Iris pigment epithelial cell (primary cell): Measurements from ENCODE around the gene IFITM10.

ENCODE experiments used
- DNase-seq: peaks from one replicate; pipeline ENCODE4 v3.0.0-alpha.2; 2011; ENCODE audit warnings: low read depth

Gene IFITM10

DNA sequence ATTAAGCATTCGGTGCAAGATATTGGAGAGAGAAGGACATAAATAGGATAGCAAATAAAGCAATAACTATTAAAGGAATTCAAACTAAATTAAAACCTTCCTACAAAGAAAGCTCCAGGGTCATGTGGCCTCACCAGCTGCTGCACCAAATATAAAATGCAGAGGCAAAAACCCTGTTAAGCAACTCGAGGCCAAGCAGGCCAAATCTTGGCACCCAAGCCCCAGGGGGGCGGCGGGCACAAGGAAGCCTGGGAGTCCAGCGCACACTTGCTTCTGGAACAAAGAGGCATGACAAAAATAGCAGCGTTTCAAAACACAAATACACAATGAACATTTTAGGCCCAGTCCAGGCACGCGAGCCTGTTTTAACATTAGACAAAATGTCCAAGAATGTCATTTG is 32.6 kb downstream of the IFITM10 start:
- no peak for DNase-seq

DNA sequence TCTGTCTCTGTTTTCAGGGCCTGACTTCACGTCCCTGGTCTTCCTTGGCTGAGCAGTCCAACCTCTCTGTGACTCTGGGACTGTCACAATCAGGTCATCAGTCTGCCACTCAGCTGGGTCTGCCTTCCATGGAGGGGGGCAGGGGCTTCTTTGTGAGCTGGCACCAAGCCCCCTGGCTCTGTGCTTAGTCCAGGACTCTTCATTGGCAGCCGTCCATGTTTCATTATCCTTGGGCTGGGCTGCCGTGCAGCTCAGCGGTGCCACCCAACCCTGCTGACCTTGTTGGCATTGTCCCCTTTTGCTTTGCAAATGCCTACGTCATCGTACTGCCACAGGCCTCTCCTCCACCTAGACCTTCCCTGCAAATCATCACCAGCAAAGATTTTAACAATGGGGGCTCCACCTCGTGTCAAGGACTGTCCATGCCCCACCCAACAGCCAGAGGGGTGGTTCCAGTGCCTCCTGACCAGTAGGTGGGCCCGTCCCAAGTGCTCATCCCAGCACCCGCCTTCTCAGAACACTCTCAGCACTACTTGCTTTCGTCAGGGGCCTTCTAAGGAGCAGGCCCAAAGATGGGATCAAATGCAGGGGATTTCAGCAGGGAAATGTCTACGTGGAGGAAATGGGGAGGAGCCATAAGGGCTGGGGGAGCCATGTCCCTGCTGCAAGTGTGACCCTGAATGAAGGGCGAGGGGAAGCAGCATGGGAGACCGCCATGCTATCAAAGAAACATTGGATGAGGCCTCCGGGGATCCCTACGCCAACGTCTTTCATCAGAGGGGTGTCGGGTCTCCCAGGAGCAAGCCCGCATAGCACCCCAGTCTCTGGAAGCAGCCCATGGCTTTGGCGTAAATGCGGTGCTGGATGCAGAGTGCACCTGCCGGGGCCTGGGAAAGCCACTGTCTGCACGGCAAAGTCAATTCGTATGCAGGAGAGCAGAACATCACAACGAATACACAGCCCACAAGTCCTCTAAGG is 35.2 kb downstream of the IFITM10 start:
- no peak for DNase-seq

DNA sequence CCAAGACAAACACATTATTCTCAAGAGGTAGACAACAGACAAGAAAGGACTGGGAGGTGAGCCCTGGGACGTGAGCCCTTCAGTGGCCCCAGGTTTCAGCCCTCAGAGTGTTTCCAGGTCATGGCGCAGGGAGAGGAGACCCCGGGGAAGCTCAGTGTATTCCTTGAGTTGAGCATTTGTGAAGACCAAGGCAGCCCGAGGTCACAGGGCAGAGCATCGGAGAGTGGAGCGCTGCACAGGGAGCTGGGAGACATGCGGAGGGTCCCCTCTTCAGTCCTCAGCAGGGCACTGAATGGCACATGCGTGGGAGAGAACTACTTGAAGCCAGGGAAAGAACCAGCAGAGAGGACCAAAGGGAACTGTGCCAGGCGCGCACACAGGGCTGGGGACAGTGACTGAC is 41.7 kb downstream of the IFITM10 start:
- DNase-seq = no peak

DNA sequence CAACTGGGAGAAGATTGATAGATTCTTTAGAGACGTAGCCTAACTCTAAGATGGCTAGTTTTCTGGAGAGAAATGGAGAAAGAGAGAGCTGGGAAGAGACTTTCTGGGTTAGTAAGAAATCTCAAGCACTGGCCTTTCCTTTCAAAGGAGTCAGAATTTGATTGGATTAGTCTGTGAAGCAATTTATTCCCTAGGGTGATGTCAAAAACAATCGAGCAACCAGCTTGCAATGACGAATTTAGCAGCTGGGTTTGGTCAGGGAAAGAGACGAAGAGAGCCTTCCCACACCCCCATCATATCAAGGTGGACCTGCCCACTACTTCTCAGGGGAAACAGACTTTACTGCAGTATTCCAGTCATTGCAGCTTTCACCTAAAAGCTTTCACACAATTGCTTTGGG is 42.6 kb downstream of the IFITM10 start:
- DNase-seq = no peak

DNA sequence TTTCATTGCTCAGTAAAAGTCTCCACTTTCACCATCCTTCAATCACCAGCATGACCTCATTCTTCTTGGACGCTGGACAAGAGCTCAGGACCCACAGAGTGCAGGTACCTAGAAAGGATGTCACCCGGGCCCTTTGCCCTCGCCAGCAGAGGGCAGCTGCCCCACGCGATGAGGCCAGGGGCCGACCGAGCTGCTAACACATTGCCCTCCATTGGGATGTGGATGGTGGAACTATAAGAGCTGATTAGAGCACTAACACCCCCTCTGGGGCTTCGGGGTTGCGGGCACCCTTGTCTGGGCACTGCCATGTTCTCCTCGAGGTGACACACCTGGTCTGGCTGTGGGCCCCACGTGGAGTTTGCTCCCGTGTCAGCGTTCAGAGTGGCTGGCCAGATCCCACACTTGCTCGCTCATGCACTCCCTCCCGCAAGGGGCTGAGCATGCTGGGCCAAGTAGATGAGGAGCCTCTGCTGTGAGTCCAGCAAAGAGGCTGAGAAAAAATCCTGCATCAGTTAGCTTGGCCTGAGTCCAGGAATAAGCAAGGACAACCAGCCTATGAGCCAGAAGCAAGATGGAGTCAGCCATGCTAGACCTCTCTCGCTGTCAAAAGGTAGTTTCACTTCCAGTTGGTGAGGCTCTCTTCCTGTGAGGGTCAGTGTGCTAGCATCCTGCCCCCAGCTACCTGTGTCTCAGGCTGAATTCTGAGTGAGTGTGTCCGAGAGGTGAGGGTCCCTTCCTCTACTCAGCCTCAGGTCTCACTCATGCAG is 43.6 kb downstream of the IFITM10 start:
- no peak for DNase-seq

DNA sequence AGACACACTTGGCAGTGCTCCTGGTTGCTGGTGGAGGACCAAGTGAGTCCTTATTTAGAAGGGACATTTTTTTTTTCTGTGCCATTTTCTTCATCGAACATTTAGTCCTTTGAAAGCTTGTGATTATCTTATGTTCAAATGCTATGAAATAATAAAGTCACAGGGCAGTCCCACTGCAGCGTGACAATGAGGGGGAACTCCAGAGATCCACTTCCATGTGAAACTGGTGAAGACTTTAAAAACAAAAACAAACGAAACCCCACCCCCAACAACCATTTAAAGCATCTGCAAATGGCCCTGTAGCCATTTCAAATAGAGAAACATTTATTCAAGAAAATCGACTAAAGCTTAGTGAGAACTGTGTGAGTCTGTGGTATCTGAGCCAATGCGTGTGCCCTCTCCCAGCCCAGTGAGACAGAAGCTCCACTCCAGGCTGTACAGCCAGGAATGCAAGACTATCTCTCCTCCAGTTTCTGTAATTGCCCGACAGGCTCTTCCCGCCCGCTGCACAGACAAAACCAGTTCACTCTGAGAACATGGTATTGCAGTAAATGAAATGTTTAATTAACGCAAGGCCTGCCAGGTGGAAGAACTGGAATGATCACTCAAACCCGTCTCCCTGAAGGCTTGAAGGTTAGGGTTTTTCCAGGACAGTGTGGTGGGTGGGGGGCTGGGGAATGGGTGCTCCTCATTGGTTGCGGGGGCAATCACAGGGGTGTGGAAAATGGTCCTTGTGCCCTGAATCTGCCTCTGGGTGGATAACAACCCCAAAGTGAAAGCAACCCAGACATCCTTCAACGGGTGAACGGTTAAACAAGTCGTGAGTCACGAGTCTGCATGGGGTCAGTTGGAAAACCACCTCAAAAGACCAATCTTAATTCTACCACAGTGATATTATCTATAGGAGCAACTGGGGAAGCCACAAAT is 45.0 kb downstream of the IFITM10 start:
- peak; percentile 20 for DNase-seq

DNA sequence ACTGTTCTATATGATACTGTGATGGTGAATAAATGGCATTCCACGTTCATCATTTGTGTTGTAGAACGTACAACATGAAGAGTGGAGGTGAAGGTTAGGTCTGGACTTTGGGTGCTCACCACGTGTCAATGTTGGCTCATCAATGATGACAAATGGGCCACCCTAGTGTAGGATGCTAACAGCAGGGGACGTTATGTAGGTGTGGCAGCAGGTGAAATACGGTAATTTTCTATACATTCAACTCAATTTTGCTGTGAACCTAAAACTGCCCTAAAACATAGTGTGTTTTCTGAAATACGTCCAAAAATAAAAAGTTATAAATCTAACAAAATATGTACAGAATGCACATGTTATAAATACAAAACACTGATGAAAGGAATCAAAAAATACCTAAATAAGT is 47.2 kb downstream of the IFITM10 start:
- DNase-seq = no peak

DNA sequence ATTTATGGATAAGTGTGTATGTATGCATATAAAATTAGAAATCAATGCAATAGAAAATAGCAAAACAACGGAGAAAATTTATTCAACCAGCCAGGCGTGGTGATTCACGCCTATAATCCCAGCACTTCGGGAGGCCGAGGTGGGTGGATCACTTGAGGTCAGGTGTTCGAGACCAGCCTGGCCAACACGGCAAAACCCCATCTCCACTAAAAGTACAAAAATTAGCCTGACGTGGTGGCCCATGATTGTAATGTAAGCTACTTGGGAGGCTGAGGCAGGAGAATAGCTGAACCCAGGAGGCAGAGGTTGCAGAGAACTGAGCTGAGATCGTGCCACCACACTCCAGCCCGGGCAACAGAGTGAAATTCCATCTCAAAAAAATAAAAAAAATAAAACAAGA is 47.9 kb downstream of the IFITM10 start:
- DNase-seq = no peak

DNA sequence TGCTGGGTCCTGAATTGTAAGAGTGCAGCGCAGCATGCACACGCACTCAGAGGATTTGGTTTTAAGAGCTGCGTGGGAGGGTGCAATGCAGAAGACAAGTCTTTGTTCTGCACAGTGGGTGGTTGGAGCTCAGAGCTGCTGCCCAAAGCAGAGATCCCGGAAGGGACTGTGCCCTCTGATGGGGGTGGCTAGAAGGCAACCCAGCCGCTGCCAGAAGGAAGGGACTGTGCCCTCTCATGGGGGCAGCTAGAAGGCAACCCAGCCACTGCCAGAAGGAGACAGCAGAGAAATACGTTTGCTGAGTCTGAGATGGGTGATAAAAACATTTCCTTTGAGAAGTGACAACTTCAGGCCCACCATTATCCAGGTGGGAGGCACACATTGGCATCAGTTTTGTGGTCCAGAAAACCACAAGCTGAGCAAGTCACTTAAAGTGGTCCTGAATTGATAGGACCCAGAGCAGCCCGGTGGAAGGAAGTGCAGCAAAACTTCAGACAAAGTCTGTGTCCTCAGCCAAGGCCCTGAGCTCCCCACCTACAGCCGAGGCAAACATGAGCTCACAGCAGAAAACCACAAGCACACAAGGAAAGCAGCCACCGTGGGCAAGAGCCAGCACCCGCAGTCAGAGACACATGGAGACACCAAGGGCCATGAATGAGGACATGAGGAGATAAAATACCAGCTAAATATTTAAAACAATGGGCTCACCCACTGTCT is 49.1 kb downstream of the IFITM10 start:
- DNase-seq = no peak

DNA sequence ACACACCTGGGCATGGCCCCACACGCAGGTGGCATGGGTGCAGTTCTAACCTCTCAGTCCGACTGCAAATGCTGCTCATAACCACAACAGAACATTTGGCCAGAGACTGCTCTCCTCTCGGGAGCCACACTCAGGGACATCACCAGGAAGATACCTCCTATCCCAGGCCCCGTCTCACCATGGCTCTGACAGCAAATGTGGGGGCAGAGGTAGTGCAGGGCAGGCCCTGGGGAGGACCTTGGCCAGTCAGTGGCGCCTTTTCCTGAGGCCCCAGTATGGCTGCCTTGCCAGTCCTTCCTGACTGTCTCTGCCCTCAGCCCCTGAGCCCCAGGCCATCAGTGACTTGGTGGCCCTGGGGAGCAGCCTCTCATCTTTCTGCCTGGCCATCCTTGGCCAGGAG is 50.6 kb downstream of the IFITM10 start:
- DNase-seq = no peak

DNA sequence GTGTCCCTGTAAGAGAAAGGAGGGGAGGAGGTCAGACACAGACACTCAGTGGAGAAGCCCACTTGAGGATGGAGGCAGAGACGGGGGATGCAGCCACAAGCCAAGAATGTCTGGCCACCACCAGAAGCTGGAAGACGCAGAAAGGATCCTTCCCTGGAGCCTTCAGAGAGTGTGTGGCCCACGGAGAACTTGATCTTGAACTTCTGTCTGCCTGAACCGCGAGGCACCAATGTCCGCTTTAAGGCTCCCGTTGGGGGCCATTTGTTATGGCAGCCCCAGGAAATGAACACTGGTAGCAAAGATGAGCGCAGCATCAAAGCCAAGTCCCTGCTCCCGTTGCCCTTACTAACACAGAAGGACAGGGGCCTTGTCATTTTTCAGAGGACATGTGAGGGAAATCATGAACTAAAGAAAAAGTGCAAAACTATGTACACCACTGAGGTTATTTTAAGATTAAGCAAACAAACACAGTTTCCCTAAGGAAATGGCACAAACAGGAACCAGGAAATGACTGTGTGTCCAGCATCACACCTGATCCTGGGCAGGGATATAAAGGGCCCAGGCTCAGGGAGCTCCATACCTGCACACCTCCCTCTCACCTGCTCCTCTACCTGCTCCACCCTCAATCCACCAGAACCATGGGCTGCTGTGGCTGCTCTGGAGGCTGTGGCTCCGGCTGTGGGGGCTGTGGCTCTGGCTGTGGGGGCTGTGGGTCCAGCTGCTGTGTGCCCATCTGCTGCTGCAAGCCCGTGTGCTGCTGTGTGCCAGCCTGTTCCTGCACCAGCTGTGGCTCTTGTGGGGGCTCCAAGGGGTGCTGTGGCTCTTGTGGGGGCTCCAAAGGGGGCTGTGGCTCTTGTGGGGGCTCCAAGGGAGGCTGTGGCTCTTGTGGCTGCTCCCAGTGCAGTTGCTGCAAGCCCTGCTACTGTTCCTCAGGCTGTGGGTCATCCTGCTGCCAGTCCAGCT is 53.5 kb downstream of the IFITM10 start, which contains the start of gene KRTAP5-6:
Gene KRTAP5-6 (plus strand): TSS at position 588 of the 963 bp plus-strand sequence. CDS start 51 bp downstream, at position 639.
- no peak for DNase-seq

DNA sequence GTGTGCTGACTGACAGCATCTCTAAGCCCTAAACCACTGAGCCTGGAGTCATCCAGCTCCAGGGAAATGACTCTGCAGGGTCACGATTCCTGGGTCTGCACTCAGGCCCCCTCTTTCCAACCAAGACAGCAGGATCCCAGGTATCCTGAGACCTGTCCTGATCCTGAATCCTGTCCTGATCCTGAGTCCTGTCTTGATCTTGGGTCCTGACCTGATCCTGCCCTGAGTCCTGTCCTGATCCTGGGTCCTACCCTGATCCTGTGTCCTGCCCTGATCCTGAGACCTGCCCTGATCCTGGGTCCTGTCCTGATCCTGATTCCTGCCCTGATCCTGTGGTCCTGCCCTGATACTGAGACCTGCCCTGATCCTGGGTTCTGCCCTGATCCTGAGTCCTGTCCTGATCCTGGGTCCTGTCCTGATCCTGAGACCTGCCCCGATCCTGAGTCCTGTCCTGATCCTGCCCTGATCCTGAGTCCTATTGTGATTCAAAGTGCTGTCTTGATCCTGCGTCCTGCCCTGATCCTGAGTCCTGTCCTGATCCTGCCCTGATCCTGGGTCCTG is 54.8 kb downstream of the IFITM10 start:
- no peak for DNase-seq

DNA sequence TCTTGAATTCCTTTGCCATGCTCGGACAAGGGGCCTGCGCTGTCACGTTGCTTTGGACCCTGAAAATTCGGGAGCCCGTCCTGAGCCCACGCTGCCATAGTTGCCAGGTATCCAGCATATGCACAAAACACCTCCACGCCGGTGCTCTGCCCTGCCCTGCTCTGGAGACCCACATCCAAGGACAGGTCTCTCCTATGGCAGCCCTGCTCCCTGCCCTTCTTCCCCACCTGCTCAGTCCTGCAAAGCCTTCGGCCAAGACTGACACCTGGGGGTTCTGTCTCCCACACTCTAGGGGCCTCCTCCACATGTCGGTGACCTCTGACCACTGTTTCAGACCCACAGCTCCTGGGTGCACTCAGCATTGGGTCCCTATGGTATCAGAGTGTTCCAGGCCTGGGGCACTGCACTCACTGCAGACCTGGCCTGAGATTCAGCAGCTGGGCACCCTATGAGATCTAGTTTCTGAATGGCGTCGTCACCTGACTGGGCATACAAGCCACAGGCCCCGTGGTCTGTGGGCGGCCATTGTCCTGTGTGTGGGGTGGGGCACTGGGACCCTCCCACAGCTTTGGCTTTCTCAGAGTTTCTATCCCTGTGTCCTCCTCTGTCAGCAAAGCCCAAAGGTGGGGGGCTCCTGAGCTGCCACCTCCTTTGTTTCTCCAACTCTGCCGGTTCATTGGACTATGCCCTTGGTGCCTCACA is 55.4 kb downstream of the IFITM10 start:
- no peak for DNase-seq

DNA sequence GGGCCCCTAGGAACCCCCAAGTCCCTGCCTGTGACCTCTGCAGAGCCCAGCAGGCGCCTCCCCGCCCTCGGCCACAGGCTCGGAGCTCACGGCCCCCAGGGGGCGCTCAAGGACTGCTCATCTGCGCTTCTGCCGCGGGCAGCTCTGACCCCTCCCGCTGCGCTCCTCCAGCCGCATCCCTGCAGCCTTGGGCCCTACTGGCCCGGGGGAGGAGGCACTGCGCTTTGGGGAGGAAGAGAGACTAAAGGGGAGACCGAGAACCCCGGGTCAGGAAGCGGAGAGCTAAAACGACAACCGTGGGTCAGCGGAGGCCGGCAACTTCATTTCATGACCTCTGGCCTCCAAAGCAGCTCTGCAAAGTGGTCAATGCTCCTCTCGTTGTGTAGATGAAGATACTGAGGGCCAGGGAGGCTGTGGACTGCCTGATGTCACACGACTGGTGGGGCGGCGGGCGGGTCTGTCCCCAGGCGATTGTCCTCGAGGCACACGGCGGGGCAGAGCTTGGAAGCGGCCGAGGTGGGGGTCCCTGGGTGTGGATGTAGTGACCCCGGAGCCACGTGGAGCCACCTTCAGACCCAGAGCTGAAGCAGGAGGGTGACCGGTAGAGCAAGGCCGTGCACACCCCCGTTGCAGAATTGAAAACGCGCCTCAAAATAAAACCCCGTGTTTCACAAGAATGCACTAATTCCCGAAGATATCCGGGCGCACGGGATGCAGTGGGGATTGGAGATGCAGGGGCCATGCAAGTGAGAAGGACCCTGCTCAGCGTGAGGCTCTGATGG is 56.1 kb downstream of the IFITM10 start:
- DNase-seq = peak; percentile 64

DNA sequence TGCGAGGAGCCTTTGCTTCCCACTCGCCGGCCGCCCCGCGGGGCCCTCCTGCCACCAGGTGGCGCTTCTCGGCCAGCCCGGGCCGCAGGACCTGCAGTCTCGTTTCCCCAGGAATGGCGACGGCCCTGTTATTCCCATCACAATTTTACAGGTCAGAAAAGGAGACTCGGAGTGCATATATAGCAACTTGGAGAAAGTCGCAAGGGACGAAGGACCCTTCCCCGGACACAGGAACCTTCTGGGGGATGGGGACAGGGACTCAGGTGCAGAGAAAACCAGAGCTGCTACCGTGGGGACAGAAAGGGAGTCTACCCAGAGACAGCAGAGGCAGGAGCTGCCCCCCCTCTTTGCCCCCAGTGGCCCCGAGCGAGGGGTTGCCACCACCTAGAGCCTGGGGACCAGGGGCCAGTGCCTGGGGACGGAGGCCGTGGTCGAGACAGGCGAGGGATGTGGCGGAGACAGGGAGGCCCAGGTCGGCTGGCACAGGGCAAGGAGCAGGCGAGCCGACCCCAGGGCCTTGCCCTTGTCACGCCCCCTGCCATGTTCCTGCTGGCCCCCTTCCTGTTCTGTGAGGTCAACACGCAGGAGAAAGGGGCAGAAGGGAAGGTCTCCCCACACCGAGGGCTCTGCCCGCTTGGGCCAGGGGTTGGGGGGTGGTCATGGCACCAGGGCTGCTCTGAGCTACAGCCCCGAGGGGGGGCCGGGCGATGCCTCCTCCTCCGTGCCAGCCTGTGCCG is 56.9 kb downstream of the IFITM10 start:
- DNase-seq = peak; percentile 59

DNA sequence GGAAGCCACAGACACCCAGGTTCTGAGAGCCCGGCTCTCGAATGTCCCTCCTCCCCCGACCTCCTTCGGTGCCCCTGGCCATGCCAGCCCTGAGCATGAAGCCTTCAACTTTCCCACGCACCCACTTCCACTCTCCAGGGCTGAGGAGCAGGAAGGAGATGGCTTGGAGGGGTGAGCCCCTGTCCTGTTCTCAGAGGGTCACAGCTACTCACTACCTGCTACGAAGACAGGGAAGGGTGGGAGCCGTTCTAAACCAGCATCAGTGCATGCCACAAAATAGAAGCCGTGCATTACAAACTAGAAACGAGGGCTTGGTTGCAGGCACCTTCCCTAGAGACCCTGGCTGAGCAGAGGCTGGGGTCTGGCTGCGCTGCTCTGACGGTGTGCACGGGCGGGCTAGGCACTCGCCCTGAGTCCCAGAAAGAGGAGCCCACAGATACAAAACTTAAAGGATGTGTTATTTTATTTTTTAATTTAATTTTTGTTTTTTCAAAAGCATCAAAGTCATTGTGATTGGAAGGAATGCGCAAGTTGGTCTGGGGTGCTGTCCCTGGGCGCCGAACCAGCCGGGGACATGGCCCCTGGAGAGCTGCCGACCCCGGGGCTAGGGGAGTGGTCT is 57.6 kb downstream of the IFITM10 start:
- DNase-seq = no peak
